ENCODE results near the gene HK3.

GRCh38 chr5:176856746-176857145 is 42.4 kb downstream of the HK3 start:
- TF ChIP-seq CTCF (IDR thresholded peaks at IDR 0.05; ENCODE audit: low read length) (no peak), EZH2 (optimal IDR thresholded peaks at IDR 0.05; ENCODE audit: low read depth, low read length) (no peak)

All from MM.1S (cell line).